ENCODE results near the gene FOXJ3. TPM values are rescaled to one million over a fixed set of nuclear protein-coding genes. Genes with fewer than 3 reads are reported as not detected.

The FOXJ3 gene
- polyA plus RNA-seq, 1 of the 3 experiments (the other 2 are of a cell fraction), result 16.0 TPM

GRCh38 chr1:42306977-42307376 lies 28.1 kb downstream of the FOXJ3 start:
- H3K27ac ChIP-seq (ENCODE audit: low read depth in 2 of 2, low read length in 1 of 2), result no peak overlapping the region
- H3K4me2 ChIP-seq, result no peak overlapping the region
- H3F3A ChIP-seq (replicated peaks; ENCODE audit: insufficient read depth), result no peaks in the 10 kb centered on the region
- no peak overlapping the region for H3K4me3 ChIP-seq (ENCODE audit: low read depth in 2 of 2, low read length in 1 of 2)
- no peak for DNase-seq
- no peaks in the 10 kb centered on the region for H3K27me3 ChIP-seq (ENCODE audit: insufficient read depth)
- 100% methylated on average over 1 of the region's 1 CpG for WGBS (ENCODE audit: low lambda C conversion rate)
- H3K9me3 ChIP-seq, result no peaks in the 10 kb centered on the region
- POLR2A ChIA-PET, result no interaction called here
- H2AFZ ChIP-seq (ENCODE audit: low read depth), result no peak overlapping the region
- H3K9me2 ChIP-seq, result no peaks in the 10 kb centered on the region
- no peak overlapping the region for H3K9ac ChIP-seq
- H3K4me1 ChIP-seq (ENCODE audit: control insufficient read depth in 1 of 2, insufficient read depth in 2 of 2, low read depth in 1 of 2, low read length in 1 of 2), result no peaks in the 10 kb centered on the region; a peak in 1 of 4 replicates
- H3K79me2 ChIP-seq (ENCODE audit: insufficient read depth), result peaks cover 92% of the 10 kb centered on the region
- TF ChIP-seq RXRA (IDR thresholded peaks at IDR 0.05; ENCODE audit: borderline replicate concordance, low read depth), result no peak
- TF ChIP-seq MAX (IDR thresholded peaks at IDR 0.05; ENCODE audit: low read depth), result no peak
- no peak for TF ChIP-seq IRF3 (IDR thresholded peaks at IDR 0.05; ENCODE audit: low read depth, low read length)
- no peak for TF ChIP-seq ELF1 (IDR thresholded peaks at IDR 0.05)
- TF ChIP-seq ZBTB33 (IDR thresholded peaks at IDR 0.05; ENCODE audit: borderline replicate concordance, low read depth), result no peak
- TF ChIP-seq MEF2A (IDR thresholded peaks at IDR 0.05; ENCODE audit: borderline replicate concordance, low read depth), result no peak
- TF ChIP-seq PBX3 (IDR thresholded peaks at IDR 0.05), result no peak
- no peak for TF ChIP-seq SIN3A (IDR thresholded peaks at IDR 0.05; ENCODE audit: borderline replicate concordance, low read depth, low read length)
- no peak for TF ChIP-seq RCOR1 (IDR thresholded peaks at IDR 0.05; ENCODE audit: low read length)
- H4K20me1 ChIP-seq (ENCODE audit: insufficient read depth), result peaks cover 25% of the 10 kb centered on the region
- CTCF ChIA-PET, result interaction anchor here (1.1 to 2.0 kb wide), 2 partner anchors 8 to 22 kb away, joined by 3 to 4 read pairs; no protein-coding TSS in a partner anchor
- H3K36me3 ChIP-seq (replicated peaks in 1 of 2; ENCODE audit: control insufficient read depth in 1 of 2, insufficient read depth in 2 of 2, low read length in 1 of 2), result peaks cover 7 to 37% of the 10 kb centered on the region in 2 experiments

GRCh38 chr1:42305639-42306038 lies 29.4 kb downstream of the FOXJ3 start:
- 94% methylated on average over 5 of the region's 5 CpGs for WGBS (ENCODE audit: low lambda C conversion rate)
- no peaks in the 10 kb centered on the region for H3K9me3 ChIP-seq
- H3K27me3 ChIP-seq (ENCODE audit: insufficient read depth), result no peaks in the 10 kb centered on the region
- no peak overlapping the region for H3K4me3 ChIP-seq (ENCODE audit: low read depth in 2 of 2, low read length in 1 of 2)
- peaks cover 12% of the 10 kb centered on the region for H4K20me1 ChIP-seq (ENCODE audit: insufficient read depth)
- no peak overlapping the region for H3K9ac ChIP-seq
- no peaks in the 10 kb centered on the region for H3K4me1 ChIP-seq (ENCODE audit: control insufficient read depth in 1 of 2, insufficient read depth in 2 of 2, low read depth in 1 of 2, low read length in 1 of 2)
- peaks cover 7 to 45% of the 10 kb centered on the region in 2 experiments for H3K36me3 ChIP-seq (replicated peaks in 1 of 2; ENCODE audit: control insufficient read depth in 1 of 2, insufficient read depth in 2 of 2, low read length in 1 of 2)
- DNase-seq, result no peak
- no peaks in the 10 kb centered on the region for H3F3A ChIP-seq (replicated peaks; ENCODE audit: insufficient read depth)
- H3K9me2 ChIP-seq, result no peaks in the 10 kb centered on the region
- no peak overlapping the region for H3K4me2 ChIP-seq
- ChIA-PET CTCF (interaction anchor here (1.0 to 2.0 kb wide), 3 partner anchors 10 to 196 kb away, joined by 3 to 4 read pairs (median 3); no protein-coding TSS in a partner anchor), POLR2A (no interaction called here)
- TF ChIP-seq IRF3 (IDR thresholded peaks at IDR 0.05; ENCODE audit: low read depth, low read length), result no peak
- no peak for TF ChIP-seq POLR2AphosphoS5 (IDR thresholded peaks at IDR 0.05; ENCODE audit: low read depth, low read length)
- no peak for TF ChIP-seq GABPA (IDR thresholded peaks at IDR 0.05; ENCODE audit: low read depth)
- no peak for TF ChIP-seq EZH2phosphoT487 (IDR thresholded peaks at IDR 0.05; ENCODE audit: borderline replicate concordance, low read depth)
- no peak for TF ChIP-seq TEAD4 (IDR thresholded peaks at IDR 0.05; ENCODE audit: borderline replicate concordance, insufficient read depth)
- TF ChIP-seq SIN3A (IDR thresholded peaks at IDR 0.05; ENCODE audit: borderline replicate concordance, low read depth, low read length), result no peak
- no peak for TF ChIP-seq JUND (IDR thresholded peaks at IDR 0.05)
- H3K79me2 ChIP-seq (ENCODE audit: insufficient read depth), result peaks cover 92% of the 10 kb centered on the region
- H3K27ac ChIP-seq (ENCODE audit: low read depth in 2 of 2, low read length in 1 of 2), result no peak overlapping the region
- H2AFZ ChIP-seq (ENCODE audit: low read depth), result no peak overlapping the region
